HG03460 (cell line): Measurements from ENCODE around the gene AGPAT4.

Experiments used
- ATAC-seq: cut with Tn5 transposase; IDR thresholded peaks from one replicate; pipeline ENCODE4 v1.9.1; 2021; ENCODE audit not compliant: unreplicated experiment

AGPAT4 gene

GRCh38 chr6:161082215-161082614 lies 191.6 kb downstream of the AGPAT4 start:
- peak; percentile 70 for ATAC-seq

- ATAC-seq, result no peak
Measured at GRCh38 chr6:161080263-161080970, 193.4 kb downstream of the AGPAT4 start.
